HG03196 (cell line): ENCODE results near the gene ULK3.
"Not testable (repeated sequence)": the region's sequence is repeated elsewhere in the genome, so short reads cannot be mapped to it uniquely, and the experiment has no call there.

Experiments used
- ATAC-seq: cut with Tn5 transposase; IDR thresholded peaks from one replicate; pipeline ENCODE4 v1.9.1; 2021; ENCODE audit not compliant: unreplicated experiment

Gene ULK3, protein sequence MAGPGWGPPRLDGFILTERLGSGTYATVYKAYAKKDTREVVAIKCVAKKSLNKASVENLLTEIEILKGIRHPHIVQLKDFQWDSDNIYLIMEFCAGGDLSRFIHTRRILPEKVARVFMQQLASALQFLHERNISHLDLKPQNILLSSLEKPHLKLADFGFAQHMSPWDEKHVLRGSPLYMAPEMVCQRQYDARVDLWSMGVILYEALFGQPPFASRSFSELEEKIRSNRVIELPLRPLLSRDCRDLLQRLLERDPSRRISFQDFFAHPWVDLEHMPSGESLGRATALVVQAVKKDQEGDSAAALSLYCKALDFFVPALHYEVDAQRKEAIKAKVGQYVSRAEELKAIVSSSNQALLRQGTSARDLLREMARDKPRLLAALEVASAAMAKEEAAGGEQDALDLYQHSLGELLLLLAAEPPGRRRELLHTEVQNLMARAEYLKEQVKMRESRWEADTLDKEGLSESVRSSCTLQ

DNA sequence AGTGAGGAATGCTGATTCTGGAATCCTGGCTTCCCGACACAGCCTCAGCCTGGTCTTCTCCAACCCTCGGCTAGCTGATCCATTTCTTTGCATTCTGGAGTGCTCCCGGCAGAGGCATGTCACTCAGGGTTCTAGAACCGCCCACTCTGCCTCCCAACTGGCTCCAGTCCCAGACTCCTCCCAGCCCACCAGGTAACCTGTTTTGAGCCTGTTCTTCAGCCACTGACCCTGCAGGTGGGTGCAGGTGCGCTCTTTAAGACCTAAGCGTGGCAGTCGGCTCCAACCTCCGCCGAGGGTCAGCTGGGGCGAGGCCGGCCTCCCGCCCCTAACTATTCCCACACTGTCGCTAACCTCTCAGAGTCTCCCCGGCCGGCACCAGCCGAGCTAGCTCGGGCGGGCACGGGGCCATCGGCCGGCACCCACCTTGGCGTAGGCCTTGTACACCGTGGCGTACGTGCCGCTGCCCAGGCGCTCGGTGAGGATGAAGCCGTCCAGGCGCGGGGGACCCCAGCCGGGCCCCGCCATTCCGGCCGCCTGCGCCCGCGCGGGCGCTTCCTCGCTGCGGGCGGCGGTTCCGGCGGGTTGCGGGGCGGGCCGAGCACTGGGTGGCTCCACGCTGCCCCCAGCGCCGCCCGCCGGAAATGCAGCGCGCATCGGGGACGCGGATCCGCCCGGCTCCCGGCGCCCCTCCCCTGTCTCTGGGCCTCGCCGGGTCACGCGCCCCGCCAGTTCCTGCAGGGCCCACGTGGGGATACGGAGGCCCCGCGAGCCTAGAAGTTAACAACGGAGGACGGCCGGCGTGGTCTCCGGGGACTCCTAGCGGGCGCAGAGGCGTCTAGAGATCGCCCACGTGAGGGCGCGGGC is at the start of gene ULK3:
ULK3 (minus strand) TSS at position 576 of the 864 bp plus-strand sequence; CDS start at position 525, 51 bp downstream.
- peak; percentile 80 for ATAC-seq

DNA sequence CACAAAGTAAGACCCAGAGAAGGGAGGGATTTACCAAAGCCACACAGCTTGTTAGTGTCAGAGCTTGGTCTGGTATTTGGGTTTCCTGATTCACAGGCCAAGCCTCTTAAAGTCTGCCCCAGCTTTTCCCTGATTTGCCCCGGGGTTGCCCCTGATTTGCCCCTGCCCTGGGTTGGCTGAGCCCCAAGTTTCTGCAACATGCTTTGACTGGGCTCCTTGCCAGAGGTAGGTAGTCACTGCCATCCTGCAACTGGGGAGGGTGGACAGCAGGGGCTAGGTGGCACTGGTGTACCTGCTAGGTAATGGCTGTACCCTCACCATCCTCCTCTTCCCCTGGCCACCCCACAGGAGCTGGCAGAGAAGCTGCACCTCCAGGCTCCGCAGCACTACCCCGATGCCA is 49.4 kb upstream of the ULK3 start:
- no peak for ATAC-seq

DNA sequence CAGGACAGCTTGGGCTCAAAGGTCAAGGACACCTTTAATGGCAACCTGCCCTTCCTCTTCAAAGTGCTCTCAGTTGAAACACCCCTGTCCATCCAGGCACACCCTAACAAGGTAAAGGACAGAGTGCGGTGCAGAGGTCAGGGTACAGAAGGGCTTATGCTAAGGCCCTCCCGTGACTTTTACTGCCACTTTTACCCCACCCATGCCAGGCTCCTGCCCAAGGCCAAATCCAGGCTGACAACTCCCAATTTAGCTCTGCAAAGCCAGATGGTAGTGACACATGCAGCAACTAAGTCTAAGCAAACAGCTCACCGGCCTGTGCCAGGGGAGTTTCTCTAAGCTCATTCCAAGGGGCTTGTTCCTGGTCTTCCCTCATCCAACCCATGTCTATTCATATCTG is 48.5 kb upstream of the ULK3 start:
- ATAC-seq: no peak

GRCh38 chr15:74890665-74890960 is 47.7 kb upstream of the ULK3 start:
- no peak for ATAC-seq

DNA sequence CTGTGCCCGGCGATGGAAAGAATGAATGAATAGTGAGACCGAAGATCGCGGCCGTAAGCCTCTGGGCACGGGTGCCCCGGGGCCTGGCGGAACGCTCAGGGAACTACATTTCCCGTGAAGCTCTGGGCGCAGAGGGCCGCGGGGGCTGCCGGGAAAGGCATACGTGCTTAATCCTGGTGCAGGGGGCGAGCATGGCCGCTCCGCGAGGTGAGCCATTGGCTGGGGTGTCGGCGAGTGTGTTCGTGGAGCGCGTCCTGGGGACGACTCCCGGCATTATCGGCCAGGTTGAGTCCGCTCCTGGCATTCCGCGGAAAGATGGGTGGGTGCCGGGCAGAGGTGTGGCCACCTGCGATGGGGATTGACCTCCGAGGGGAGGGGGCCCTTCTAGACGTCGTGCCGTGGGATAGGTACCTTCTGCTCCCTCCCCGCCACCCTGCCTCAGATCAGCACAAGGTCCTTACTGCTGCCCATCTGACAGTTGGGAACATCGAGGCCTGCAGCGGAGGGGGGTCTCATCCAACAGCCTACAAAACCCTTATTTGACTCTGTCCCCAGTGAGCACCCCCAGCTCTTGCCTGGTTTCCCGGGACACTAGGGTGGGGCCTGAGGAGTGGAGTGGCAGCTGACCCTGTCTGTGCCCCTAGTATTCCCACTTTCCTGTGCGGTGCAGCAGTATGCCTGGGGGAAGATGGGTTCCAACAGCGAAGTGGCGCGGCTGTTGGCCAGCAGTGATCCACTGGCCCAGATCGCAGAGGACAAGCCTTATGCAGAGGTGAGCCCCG is 47.1 kb upstream of the ULK3 start, which contains the start of gene MPI:
MPI (plus strand) TSS at position 160 of the 782 bp plus-strand sequence; CDS start at position 192, 32 bp downstream.
- ATAC-seq: peak; percentile 82

DNA sequence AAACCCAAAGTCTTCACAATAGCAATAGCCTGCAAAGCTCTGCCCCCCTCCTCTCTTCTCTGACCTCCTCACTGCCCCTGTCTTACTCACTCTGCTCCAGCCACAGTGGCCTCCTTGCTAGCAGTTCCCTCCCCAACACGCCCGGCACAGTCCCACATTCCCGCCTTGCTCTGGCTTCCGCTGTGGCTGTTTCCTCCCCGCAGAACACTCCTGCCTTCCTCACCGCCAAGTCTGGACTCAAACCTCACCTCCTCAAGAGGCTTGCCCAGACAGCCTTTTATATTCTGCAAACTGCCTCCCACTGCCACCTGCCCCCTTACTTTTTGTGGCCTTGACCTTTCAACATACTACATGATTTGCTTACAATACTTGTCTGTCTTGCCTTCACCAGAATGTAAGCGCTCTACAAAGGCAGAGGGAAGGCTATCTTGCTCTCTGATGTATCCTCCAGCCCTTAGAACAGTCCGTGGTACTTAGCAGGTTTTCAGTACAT is 46.5 kb upstream of the ULK3 start:
- peak; percentile 2 for ATAC-seq

DNA sequence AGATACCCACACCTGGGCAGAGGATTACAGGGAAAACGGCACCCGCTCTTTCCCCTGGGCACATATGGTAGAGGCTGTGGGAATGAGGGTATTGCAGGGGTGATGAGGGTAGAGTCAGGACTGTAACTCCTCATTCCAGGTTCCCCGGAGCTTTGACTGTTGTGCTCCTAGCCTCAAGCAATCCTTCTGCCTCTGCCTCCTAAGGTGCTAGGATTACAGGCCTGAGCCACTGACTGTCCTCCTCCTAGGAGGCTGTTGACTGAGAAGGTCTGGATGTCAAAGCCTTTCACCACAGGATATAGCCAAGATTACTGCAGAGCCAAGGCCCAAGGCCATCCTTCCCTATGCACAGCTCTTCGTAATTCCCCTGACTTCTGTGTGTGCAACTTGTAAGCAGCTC is 45.8 kb upstream of the ULK3 start:
- no peak for ATAC-seq

GRCh38 chr15:74887537-74888193 is 44.7 kb upstream of the ULK3 start:
- not testable (repeated sequence) for ATAC-seq

DNA sequence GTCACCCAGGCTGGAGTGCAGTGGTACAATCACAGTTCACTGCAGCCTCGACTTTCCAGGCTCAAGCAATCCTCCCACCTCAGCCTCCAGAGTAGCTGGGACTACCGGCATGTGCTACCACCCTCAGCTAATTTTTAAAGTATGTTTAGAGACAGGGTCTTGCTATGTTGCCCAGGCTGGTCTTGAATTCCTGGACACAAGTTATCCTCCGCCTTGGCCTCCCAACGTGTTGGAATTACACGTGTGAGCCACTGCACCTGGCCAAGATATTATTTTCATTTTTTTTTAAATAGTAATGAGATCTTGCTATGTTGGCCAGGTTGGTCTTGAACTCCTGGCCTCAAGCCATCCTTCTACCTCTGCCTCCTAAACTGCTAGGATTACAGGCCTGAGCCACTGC is 42.5 kb upstream of the ULK3 start:
- no peak for ATAC-seq

GRCh38 chr15:74884428-74885223 is 41.7 kb upstream of the ULK3 start:
- ATAC-seq: no peak

GRCh38 chr15:74882528-74882927 is 39.6 kb upstream of the ULK3 start:
- no peak for ATAC-seq

DNA sequence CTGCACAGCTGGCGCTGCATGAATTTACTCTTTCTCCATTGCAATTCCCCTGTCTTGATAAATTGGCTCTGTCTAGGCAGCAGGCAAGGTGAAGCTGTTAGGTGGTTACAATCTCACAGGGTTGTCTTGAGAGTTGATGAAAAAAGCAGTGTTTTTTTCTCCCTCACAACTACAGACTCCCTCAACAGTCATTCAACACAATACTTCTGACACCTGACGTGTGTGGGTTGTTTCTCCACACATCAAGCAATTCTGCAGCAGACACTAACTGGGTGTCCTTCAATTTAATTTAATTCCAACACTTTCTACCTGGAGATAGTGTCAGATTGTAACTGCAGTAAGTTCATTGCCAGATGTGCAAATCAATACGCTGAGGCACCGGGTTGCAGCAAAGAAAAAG is 35.3 kb upstream of the ULK3 start:
- no peak for ATAC-seq

- ATAC-seq: peak; percentile 22
Measured at GRCh38 chr15:74873756-74874424, 30.9 kb upstream of the ULK3 start.

DNA sequence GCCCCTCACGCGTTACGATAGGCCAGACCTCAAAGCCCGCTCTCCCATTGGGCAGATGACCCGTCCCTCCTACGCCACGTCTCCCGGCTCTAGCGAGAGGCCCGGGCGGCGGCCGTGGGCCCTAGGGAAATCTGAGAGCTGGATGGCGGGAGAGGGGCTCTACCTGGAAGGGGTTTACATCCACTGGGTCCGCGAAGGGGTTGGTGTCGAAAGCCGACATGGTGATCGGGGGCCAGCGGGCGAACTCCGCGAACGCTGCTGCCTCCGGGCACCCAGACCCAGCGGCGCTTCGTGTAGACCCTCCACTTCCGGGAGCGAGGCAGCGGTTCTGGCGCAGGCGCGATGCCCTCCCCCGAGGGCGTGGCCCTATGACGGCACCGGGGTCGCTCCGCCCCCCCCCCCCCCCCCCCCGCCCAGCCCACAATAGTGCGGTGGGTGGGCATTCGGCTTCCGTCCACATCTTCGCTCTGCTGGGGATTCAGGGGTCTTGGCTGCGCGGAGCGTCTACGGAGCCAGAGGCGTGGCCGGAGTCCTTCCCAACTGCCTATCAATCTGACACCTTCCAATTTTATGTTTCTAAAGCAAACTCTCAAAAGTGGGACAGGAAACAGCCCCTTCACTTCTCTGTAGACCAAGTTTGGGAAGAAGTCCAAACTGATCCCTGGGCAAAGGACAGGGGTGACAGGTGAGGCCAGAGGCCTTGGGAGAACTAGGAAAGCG is 30.2 kb upstream of the ULK3 start, which contains the start of gene SCAMP2:
SCAMP2 (minus strand) TSS at position 330 of the 720 bp plus-strand sequence; CDS start at position 220, 110 bp downstream.
- ATAC-seq: peak; percentile 69

- no peak for ATAC-seq
Measured at GRCh38 chr15:74872702-74873035, 29.7 kb upstream of the ULK3 start.

GRCh38 chr15:74870436-74871215 is 27.7 kb upstream of the ULK3 start:
- no peak for ATAC-seq

GRCh38 chr15:74869726-74870407 is 26.9 kb upstream of the ULK3 start:
- peak; percentile 27 for ATAC-seq
